GM12891 (cell line): ENCODE data around the gene KIF1A.

ENCODE experiments used
- PAX5 ChIP-seq: IDR thresholded peaks from 2 replicates; pipeline ENCODE4 v1.6.1; 2011; ENCODE audit warnings: low read length, moderate library complexity, mild to moderate bottlenecking; ENCODE audit not compliant: insufficient read depth, severe bottlenecking
- POLR2A ChIP-seq: IDR thresholded peaks from 2 replicates; pipeline ENCODE4 v1.6.1; 2011; ENCODE audit warnings: low read depth, low read length, control low read depth
- POLR2AphosphoS5 ChIP-seq: IDR thresholded peaks from 2 replicates; pipeline ENCODE4 v1.6.1; 2011; ENCODE audit warnings: low read depth, low read length, control low read depth
- POU2F2 ChIP-seq: IDR thresholded peaks from 2 replicates; pipeline ENCODE4 v1.6.1; 2011; ENCODE audit warnings: low read depth, mild to moderate bottlenecking, control low read depth, low read length, moderate library complexity
- SPI1 ChIP-seq: IDR thresholded peaks from 2 replicates; pipeline ENCODE4 v1.6.1; 2011; ENCODE audit warnings: low read depth, low read length, control low read depth
- TAF1 ChIP-seq: IDR thresholded peaks from 2 replicates; pipeline ENCODE4 v1.6.1; 2011; ENCODE audit warnings: low read depth, low read length, control low read depth

DNA sequence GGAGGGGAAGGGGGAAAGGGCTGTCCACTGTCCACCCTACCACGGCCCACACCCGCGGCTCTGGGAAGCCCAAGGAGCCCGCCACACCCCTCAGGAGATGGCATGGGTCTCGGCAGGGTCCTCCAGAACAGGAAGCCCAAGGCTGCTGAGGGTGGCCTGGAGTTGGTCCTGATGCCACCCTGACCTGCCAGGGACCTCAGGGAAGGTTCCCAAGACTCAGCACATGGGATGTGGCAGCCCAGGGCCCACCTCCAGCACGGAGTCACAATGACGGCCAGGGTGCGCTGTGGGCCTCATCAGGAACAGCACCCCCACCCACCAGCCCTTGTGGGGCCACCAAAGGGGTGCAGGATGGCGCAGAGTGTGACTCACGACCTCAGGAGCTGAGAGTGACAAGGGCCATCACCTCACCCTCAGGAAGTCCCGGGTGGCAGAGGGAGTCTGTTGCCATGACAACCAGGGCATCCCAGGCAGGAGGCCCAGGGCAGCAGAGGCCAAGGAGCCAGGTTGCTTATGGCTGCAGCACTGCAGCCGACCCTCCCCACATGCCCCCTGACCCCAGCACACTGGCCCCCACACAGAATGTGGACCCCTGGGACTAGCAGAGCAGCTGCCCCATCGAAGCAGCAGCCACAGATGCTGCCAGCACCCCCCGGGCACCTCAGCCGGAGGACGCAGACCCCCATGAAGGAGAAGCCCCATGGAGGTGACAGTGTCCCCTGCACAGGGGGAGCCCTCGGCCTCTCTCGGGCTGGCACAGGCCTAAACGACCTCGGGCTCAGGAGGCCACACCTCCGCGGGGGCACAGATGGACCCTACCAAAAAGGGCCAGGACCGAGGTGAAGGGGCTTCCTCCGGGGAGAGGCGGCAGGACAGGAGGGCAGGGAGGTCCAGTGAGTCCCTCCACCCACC, 34.3 kb downstream of the KIF1A start:
- TF ChIP-seq SPI1 (no peak), POU2F2 (no peak), TAF1 (no peak), POLR2AphosphoS5 (no peak), POLR2A (no peak), PAX5 (no peak)
